WTC11 (cell line): ENCODE results near the gene RAB7A.

Source experiments
- CBFB ChIP-seq: sonication (generic); formaldehyde crosslinking; IDR thresholded peaks from 2 replicates; pipeline ENCODE4 v1.8.1; 2022; ENCODE audit warnings: mild to moderate bottlenecking, low read depth, missing genetic modification reagents
- CREB1 ChIP-seq: sonication (generic); formaldehyde crosslinking; IDR thresholded peaks from 2 replicates; pipeline ENCODE4 v1.8.0; 2023; ENCODE audit warnings: mild to moderate bottlenecking, missing genetic modification reagents
- FOXK1 ChIP-seq: sonication (generic); formaldehyde crosslinking; IDR thresholded peaks from 2 replicates; pipeline ENCODE4 v1.8.0; 2022; ENCODE audit warnings: mild to moderate bottlenecking, moderate library complexity, missing genetic modification reagents
- KAT7 ChIP-seq: sonication (generic); formaldehyde crosslinking; IDR thresholded peaks from 2 replicates; pipeline ENCODE4 v1.8.1; 2023; ENCODE audit warnings: missing genetic modification reagents, mild to moderate bottlenecking, borderline replicate concordance
- ZBTB21 ChIP-seq: sonication (generic); formaldehyde crosslinking; IDR thresholded peaks from 2 replicates; pipeline ENCODE4 v1.8.1; 2023; ENCODE audit warnings: mild to moderate bottlenecking, missing genetic modification reagents, borderline replicate concordance
- TF ChIP-seq, protein P1 (sequence below): fragments of 200-600 bp; IDR thresholded peaks from 2 replicates; pipeline ENCODE4 v1.8.0; 2022; ENCODE audit warnings: antibody characterized with exemption
- TF ChIP-seq, protein P2 (sequence below): sonication (generic); formaldehyde crosslinking; IDR thresholded peaks from 2 replicates; pipeline ENCODE4 v1.8.0; 2022; ENCODE audit warnings: mild to moderate bottlenecking, missing genetic modification reagents
- TF ChIP-seq, protein P3 (sequence below): fragments of 250-450 bp; sonication (Bioruptor Pico); IDR thresholded peaks from 2 replicates; pipeline ENCODE4 v2.1.2; 2022; ENCODE audit warnings: mild to moderate bottlenecking, moderate library complexity
- TF ChIP-seq, protein P4 (sequence below): sonication (generic); formaldehyde crosslinking; IDR thresholded peaks from 2 replicates; pipeline ENCODE4 v1.8.0; 2022; ENCODE audit warnings: missing genetic modification reagents

DNA sequence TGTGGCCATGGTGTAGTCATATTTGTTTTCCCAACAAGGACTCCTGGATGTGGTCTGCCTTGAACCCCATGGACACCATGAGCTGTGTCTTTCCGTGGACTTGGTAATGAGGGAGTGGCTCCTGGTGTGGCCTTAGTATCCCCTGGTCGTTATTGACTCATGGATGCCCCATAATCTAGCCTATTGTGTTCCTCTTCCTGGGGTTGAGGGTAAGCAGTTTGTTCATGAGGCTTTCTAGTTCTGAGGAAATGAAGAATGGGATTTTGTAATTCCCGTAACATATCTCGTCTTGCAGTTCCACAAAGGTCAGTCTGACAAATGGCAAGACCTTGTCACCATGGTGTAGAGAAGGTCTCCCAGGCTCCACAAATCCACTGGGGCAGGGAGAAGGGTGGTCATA is 22.6 kb downstream of the RAB7A start:
- TF ChIP-seq, protein P1, sequence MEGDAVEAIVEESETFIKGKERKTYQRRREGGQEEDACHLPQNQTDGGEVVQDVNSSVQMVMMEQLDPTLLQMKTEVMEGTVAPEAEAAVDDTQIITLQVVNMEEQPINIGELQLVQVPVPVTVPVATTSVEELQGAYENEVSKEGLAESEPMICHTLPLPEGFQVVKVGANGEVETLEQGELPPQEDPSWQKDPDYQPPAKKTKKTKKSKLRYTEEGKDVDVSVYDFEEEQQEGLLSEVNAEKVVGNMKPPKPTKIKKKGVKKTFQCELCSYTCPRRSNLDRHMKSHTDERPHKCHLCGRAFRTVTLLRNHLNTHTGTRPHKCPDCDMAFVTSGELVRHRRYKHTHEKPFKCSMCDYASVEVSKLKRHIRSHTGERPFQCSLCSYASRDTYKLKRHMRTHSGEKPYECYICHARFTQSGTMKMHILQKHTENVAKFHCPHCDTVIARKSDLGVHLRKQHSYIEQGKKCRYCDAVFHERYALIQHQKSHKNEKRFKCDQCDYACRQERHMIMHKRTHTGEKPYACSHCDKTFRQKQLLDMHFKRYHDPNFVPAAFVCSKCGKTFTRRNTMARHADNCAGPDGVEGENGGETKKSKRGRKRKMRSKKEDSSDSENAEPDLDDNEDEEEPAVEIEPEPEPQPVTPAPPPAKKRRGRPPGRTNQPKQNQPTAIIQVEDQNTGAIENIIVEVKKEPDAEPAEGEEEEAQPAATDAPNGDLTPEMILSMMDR: no peak
- TF ChIP-seq, protein P2, sequence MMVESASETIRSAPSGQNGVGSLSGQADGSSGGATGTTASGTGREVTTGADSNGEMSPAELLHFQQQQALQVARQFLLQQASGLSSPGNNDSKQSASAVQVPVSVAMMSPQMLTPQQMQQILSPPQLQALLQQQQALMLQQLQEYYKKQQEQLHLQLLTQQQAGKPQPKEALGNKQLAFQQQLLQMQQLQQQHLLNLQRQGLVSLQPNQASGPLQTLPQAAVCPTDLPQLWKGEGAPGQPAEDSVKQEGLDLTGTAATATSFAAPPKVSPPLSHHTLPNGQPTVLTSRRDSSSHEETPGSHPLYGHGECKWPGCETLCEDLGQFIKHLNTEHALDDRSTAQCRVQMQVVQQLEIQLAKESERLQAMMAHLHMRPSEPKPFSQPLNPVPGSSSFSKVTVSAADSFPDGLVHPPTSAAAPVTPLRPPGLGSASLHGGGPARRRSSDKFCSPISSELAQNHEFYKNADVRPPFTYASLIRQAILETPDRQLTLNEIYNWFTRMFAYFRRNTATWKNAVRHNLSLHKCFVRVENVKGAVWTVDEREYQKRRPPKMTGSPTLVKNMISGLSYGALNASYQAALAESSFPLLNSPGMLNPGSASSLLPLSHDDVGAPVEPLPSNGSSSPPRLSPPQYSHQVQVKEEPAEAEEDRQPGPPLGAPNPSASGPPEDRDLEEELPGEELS: no peak
- TF ChIP-seq KAT7: no peak
- TF ChIP-seq, protein P3, sequence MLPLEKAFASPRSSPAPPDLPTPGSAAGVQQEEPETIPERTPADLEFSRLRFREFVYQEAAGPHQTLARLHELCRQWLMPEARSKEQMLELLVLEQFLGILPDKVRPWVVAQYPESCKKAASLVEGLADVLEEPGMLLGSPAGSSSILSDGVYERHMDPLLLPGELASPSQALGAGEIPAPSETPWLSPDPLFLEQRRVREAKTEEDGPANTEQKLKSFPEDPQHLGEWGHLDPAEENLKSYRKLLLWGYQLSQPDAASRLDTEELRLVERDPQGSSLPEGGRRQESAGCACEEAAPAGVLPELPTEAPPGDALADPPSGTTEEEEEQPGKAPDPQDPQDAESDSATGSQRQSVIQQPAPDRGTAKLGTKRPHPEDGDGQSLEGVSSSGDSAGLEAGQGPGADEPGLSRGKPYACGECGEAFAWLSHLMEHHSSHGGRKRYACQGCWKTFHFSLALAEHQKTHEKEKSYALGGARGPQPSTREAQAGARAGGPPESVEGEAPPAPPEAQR (CRISPR knock-in tag): no peak
- TF ChIP-seq, protein P4, sequence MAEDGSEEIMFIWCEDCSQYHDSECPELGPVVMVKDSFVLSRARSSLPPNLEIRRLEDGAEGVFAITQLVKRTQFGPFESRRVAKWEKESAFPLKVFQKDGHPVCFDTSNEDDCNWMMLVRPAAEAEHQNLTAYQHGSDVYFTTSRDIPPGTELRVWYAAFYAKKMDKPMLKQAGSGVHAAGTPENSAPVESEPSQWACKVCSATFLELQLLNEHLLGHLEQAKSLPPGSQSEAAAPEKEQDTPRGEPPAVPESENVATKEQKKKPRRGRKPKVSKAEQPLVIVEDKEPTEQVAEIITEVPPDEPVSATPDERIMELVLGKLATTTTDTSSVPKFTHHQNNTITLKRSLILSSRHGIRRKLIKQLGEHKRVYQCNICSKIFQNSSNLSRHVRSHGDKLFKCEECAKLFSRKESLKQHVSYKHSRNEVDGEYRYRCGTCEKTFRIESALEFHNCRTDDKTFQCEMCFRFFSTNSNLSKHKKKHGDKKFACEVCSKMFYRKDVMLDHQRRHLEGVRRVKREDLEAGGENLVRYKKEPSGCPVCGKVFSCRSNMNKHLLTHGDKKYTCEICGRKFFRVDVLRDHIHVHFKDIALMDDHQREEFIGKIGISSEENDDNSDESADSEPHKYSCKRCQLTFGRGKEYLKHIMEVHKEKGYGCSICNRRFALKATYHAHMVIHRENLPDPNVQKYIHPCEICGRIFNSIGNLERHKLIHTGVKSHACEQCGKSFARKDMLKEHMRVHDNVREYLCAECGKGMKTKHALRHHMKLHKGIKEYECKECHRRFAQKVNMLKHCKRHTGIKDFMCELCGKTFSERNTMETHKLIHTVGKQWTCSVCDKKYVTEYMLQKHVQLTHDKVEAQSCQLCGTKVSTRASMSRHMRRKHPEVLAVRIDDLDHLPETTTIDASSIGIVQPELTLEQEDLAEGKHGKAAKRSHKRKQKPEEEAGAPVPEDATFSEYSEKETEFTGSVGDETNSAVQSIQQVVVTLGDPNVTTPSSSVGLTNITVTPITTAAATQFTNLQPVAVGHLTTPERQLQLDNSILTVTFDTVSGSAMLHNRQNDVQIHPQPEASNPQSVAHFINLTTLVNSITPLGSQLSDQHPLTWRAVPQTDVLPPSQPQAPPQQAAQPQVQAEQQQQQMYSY (CRISPR knock-in tag): no peak
- TF ChIP-seq FOXK1 (CRISPR knock-in tag): no peak
- no peak for TF ChIP-seq CBFB (CRISPR knock-in tag)
- no peak for TF ChIP-seq CREB1
- TF ChIP-seq ZBTB21: no peak
